HG03342 (cell line): ENCODE measurements around the gene NFATC3.

Source experiments
- ATAC-seq: cut with Tn5 transposase; IDR thresholded peaks from one replicate; pipeline ENCODE4 v1.9.1; 2021; ENCODE audit warnings: mild to moderate bottlenecking, moderate library complexity; ENCODE audit not compliant: unreplicated experiment

Gene NFATC3

DNA sequence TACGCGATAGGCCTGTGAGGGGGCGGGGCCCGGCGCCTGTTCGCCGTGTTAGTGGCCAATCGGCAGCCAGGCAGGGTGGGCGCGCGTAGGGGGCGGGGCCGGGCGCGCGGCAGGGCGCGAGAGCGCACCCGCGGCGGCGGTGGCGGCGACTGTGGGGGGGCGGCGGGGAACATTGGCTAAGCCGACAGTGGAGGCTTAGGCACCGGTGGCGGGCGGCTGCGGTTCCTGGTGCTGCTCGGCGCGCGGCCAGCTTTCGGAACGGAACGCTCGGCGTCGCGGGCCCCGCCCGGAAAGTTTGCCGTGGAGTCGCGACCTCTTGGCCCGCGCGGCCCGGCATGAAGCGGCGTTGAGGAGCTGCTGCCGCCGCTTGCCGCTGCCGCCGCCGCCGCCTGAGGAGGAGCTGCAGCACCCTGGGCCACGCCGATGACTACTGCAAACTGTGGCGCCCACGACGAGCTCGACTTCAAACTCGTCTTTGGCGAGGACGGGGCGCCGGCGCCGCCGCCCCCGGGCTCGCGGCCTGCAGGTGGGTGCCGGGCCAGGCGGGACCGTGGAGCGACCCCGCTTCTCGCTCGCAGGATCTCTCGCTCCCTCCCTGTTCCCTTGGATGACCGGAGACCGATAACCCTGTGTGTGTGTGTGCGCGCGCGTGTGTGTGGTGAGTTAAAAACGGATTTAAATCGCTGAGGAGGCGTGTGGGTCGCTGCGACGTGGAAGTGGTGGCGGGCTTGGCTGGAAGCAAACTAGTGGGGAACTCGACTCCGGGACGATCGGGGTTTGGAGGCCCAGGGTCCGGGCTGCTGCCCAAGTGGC lies at the start of gene NFATC3:
TSS of gene NFATC3 (plus strand) at position 112 of the 813 bp plus-strand sequence. CDS start at position 424, 312 bp downstream.
- ATAC-seq = peak; percentile 50

DNA sequence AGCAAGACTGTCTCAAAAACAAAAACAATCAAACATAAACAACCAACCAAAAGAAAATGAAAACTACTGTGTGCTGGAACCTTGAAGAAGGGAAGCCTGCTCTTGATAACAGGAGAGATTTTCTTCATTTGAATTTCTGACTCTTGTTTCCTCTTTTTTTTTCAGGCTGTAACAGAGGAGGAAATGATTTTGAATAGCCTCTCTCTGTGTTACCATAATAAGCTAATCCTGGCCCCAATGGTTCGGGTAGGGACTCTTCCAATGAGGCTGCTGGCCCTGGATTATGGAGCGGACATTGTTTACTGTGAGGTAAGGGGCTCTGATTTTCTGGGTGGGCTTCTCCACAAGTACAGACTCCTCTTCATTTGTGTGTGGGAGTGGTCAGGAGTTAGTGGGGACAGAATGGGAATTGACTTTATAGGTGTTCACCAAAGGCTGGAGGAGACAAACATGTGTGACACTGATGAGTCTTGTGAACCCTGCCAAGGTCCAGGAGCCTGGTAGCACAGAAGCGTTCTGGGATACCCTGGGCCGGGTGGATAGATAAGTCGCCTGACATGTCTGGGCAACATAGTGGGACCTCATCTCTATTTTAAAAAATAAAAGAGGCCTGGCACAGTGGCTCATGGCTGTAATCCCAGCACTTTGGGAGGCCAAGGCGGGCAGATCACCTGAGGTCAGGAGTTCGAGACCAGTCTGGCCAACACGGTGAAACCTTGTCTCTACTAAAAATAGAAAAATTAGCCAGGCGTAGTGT lies 47.2 kb upstream of the NFATC3 start:
- ATAC-seq = no peak

DNA sequence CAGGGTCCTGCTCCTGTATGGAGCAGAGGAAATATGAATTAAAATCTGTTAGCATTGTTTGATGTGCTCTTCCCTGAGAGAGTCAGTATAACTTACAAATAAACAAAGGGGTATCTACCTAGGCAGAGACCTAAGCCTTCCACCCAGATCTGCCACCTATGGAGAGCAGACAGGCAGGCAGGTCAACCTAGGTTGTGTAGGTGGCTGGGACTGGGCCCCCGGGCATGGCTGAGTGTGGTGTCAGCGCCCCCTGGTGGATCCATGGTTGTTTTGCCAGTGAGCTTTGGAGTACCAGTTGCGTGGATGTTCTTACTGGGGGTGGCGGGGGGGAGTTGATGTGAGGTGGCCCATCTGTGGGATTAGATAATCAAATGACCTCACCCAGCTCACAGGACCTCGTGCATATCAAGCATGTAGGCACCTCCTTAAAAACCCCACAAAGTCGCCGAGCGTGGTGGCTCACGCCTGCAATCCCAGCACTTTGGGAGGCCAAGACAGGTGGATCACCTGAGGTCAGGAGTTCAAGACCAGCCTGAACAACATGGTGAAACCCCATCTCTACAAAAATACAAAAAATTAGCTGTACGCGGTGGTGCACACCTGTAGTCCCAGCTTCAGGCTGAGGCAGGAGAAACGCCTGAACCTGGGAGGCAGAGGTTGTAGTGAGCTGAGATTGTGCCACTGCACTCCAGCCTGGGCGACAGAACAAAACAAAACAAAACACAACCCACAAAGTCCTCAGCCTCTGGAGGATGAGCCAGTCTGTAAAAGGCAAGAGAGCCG lies 44.5 kb upstream of the NFATC3 start:
- ATAC-seq = peak; percentile 78

DNA sequence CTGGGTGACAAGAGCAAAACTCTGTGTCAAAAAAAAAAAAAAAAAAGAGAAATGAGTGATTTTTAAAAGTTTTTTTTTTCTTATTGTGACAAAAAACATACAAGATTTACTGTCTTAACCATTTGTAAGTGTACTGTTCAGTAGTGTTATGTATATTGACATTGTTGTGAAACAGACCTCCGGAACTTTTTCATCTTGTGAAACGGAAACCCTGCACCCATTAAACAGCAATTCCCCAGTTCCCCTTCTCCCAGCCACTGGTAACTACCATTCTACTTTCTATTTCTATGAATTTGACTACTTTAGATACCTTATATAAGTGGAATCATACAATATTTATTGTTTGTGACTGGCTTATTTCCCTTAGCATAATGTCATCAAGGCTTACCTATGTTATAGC lies 43.4 kb upstream of the NFATC3 start:
- ATAC-seq = no peak

DNA sequence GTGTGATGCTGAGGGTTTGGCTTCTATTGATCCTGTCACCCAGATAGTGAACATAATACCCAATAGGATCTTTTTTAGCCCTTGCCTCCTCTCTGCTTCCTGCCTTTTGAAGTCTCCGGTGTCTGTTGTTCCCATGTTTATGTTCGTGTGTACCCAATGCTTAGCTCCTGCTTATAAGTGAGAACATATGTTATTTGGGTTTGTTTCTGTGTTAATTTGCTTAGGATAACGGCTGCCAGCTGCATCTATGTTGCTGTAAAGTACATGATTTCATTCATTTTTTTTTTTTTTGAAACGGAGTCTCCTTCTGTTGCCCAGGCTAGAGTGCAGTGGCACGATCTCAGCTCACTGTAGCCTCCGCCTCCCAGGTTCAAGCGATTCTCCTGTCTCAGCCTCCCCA lies 39.1 kb upstream of the NFATC3 start:
- ATAC-seq = no peak

DNA sequence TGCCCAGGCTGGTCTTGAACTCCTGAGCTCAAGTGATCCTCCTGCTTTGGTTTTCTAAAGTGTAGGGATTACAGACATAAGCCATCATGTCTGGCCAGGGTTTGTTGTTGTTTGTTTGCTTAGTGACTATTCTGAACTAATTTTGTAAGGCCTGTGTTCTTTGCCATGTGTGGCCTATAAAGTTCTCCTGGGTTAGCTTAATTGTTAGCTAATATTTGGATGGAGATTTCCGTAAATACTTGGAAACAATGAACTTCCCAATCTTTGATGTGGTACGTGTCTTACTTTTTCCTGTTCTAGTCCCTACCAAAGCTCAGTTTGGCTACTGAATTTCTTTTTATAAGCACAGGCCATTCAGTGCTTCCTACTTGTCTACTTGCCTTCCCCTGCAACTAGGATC lies 37.2 kb upstream of the NFATC3 start:
- ATAC-seq = no peak

DNA sequence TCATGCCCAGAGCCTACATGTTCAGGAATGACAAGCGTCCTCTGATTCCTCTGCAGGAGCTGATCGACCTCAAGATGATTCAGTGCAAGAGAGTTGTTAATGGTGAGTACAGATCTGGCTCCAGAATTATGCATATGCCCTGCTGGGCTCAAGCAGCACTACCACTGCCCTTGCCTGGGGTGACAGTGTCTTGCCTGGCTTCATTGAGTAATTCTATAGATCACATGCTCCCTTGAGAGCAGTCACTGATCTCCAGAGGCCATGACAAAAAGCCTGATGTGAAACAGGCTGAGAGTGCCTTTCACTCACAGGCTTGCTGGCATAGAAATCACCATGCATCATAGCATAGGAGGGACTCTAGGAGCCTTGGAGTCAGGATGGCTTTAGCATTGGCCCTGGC lies 35.7 kb upstream of the NFATC3 start:
- ATAC-seq = no peak

DNA sequence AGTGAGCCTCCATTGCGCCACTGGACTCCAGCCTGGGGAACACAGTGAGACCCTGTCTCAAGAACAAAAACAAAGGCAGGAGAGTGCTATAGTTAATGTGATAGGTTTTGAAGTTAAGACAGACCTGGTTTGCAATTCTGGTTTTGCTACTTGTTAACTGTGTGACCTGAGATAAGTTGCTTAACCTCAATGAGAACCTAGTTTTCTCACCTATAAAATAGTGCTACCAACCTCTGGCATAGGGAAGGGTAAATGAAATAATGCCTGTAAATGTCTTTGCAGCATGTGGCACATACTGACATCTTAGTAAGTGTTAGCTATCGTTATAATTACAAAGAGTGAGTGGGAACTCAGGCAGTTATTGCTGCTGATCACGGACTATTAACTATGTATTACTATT lies 29.8 kb upstream of the NFATC3 start:
- ATAC-seq = no peak

DNA sequence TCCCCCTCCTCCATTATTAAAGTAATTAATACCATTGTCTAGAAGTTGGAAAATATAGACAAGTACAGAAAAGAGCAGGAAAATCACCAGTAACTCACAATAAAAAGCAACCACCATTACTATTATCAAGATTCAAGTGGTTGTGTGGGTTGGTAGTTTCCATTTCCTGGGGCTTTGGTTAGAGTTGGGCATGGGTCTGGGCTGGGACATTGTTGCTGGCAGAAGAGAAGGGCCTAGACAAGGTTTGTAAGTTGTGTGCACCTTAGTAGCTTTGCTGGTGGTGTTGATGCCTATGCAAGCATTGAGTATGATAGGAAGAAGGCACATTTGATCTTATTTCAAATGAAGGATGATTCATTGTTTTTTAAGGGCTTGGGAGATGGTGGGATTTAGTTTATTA lies 25.4 kb upstream of the NFATC3 start:
- no peak for ATAC-seq

DNA sequence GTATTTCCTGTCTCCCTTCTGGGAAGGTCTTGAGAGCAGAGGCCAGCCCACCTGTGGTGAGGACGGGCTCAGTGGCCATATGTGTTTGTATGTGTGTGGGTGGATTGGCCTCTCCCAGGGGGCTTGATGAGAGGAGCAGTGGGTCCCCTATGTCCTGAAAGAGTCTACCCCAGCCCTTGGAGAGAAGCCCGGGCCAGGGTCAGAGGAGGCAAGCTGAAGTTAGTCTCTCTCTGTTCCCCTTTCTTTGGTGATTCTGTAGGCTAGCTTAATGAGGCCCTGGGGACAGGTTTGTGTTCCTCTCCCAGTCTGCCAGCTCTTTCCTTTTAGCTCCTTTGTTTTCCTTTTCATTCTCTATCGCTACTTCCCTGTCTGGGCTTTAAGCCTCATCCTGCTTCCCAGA lies 23.8 kb upstream of the NFATC3 start:
- no peak for ATAC-seq

DNA sequence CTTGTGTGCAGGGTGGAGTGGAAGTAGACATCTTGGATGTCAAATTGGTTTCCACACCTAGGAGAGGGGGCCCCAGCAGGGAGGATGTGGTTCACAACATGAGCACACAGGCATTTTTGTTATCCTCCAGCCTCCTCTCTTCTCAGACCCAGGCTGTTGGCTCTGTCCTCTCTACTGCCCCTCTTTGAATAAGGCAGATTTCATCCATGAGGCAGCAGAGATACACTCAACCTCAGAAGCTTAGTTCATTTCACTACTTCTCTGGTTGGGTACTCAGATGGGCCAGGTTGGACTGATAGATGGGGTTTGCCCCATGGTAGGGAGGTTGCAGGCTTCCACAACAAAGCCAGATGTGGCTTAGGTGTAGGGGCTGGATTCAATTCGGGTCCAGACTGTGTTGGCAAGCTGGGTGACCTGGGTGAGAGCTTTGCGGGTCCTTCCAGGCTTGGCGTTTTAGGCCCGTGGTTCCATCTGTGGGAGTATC lies 22.2 kb upstream of the NFATC3 start:
- no peak for ATAC-seq

DNA sequence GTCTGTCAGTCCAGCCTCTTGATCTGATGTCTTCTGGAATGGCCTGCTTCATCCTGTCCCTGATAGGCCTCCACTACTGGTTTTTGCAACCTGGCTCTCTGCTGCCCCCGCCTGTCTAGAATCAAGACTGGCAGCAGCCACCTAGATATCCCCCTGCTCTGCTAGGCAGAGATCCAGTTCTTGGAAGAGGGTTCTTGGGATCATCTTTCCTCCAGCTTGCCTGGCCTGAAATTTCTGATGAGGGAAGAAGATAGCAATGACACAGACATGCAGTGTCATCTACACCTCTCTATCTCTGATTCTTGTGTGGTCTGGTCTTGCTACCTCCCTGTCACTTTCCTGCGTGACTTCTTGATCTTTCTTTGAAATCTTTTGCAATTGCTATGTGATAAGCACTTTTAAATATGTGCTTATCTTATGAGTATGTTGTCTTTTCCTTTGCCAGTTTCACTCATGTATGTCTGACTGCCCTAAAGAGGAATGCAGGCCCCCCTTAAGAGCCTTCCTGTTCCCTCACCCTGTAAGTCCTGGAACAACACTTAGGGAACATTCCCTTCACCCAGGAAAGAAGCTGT lies 20.3 kb upstream of the NFATC3 start:
- no peak for ATAC-seq

DNA sequence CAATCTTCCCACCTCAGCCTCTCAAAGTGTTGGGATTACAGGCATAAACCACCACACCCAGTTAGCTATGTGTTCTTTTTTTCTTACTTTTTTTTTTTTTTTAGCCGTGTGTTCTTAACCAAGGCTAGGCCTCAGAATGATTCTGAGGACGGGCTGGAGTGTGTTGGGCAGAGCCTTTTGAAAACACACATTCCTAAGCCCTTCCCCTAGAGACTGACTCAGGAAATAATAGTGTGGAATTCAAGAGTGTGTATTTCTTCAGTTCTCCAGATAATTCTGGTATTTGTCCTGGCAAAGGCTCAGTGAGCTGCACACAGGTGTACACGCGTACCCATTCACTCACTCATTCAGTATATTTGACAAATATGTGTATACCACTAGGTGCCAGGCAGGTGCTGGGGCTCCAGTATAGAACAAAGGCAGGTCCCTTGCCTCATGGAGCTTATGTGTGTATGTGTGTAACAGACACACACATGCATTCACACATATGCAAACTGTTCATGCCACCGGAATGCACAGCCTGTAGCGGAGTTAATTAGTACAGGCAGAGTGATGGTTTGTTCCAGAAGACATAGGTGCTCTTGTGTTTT lies 19.4 kb upstream of the NFATC3 start:
- ATAC-seq = no peak

DNA sequence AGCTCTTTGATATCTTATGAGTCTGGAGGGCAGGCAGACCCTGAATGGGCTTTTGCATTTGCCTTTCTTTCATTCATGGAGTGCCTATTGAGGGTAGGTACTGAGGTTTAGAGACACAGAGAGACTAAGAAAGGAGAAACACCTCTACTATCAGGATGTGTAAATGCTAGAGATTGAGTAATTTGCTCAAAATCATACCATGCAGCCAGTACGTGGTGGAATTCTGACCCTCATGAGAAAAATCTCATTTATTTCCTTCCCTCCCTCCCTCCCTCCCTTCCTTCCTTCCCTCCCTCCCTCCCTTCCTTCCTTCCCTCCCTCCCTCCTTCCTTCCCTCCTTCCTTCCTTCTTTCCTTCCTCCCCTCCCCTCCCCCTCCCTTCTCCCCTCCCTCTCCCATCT lies 18.4 kb upstream of the NFATC3 start:
- no peak for ATAC-seq

DNA sequence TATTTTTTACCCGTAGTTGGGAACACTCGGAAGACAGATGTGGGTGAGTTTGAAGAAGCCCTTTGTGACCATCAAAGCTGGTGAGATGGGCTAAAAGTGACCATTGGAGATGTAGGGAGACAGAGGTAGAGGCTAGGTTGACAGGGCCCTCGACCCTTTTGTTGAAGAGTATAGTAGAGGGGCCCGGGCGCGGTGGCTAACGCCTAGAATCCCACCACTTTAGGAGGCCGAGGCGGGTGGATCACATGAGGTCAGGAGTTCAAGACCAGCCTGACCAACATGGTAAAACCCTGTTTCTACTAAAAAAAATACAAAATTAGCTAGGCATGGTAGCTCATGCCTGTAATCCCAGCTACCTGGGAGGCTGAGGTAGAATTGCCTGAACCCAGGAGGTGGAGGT lies 16.2 kb upstream of the NFATC3 start:
- ATAC-seq = no peak

DNA sequence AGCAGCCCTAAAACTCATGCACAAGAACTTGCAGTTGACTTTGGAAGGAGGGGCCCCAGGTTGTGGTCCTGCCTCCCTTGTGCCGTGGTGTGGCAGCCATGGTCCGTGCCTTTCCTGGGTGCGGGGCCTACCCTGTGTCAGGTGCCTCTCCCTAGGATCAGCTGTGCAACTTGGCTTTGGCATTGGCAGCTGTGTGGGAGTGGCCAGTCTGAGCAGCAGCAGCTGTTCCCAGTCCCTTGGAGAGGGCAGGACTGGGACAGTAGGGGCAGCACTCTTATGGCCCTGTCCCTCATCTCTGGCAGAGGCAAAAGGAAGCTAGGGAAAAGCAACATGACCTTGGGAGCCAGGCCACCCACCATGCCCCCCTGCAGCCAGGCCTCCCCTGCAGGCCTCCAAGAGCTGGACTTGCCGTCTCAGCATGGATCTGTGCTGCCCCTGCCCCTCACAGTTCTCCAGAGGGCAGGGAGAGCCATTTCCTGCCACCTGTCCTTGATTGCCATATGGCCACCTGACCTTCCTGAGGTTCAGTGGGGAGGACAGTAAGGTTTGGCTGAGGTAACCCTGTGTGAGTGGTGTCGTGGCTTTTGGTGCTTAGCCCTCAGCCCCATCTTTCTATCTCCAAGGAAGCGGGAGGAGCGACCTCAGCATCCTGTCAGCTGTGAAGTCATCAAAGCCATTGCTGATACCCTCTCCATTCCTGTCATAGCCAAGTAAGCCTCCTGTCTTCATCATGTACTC lies 15.5 kb upstream of the NFATC3 start:
- ATAC-seq = no peak

DNA sequence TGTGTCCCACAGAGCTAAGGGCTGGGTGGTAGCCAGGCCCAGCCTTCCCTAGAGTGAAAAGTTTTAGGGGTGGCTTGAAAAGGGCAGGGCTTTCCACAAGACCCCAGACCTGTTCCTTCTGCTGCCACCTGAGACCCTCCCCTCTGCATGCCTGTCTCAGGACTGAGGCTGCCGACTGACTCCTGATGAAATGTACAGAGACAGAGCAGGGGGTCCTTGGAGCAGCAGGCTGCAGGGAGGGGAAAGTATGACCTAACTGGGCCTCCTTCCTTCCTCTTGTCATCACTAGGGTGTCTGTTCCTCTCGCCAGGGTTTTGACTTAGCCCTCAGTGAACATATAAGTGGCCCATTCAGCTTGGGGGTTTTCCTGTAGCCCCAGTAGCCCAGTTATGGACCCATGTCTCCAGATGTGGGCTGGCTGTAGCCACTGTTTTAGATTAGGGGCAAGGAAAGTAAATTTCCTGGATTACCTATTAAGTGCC lies 14.9 kb upstream of the NFATC3 start:
- no peak for ATAC-seq

DNA sequence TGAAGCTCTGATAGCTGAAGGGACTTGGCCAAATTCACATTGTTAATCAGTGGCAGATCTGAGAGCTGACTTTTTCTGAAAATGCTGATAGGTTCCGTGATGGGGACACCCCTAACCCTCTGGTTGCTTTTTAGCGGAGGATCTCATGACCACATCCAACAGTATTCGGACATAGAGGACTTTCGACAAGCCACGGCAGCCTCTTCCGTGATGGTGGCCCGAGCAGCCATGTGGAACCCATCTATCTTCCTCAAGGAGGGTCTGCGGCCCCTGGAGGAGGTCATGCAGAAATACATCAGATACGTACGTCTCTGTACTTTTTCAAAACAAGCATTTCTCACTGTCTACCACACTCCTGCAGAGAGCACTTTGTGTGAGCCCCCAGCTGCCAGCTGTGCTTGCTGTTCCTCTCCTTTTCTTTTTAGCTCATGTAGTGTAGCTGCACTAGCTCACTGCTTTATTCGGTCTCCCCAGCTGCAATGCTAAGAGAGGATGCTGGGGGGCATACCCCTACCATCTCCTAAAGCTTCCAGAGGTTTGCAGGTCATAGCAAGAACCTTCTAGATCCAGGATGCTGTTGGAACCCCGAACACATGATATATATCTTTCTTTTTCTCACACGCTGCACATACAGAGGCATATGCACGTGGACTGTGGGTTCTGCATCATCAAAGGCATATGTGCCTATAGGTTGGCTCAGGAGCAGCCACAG lies 14.2 kb upstream of the NFATC3 start:
- no peak for ATAC-seq

DNA sequence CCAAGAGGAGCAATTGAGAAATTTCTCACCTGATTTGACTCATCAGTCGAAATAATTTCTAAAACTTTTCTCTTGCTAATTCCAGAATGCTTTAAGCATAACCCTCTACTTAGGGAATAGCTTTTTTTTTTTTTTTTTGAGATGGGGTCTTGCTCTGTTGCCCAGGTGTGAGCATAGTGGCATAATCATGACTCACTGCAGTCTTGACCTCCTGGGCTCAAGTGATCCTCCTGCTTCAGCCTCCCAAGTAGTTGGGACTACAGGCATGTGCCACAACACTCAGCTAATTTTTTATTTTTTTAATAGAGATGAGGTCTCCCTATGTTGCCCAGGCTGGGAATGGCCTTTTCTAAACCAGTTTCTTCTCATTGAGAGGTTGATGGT lies 13.7 kb upstream of the NFATC3 start:
- no peak for ATAC-seq
